Measurements from ENCODE around the gene RBMY1A1.
"Not testable (repeated sequence)": the region's sequence is repeated elsewhere in the genome, so short reads cannot be mapped to it uniquely, and the experiment has no call there.

RBMY1A1 gene

GRCh38 chrY:21534579-21534978, at the start of gene RBMY1A1:
Gene RBMY1A1 (plus strand): TSS chrY:21534879. CDS start chrY:21536892, 2,013 bp downstream.
- not testable (repeated sequence) for DNase-seq (ENCODE audit: low read depth)

- not testable (repeated sequence) for DNase-seq (ENCODE audit: low read depth)
Measured at GRCh38 chrY:21511038-21511437, 23.6 kb upstream of the RBMY1A1 start, which contains the start of gene RBMY1B. Gene RBMY1B (plus strand): TSS chrY:21511338. CDS start chrY:21513351, 2,013 bp downstream.

- DNase-seq (ENCODE audit: low read depth), result not testable (repeated sequence)
Measured at GRCh38 chrY:21559316-21559984, 24.8 kb downstream of the RBMY1A1 start.

GRCh38 chrY:21585449-21585848, 50.8 kb downstream of the RBMY1A1 start:
- DNase-seq (ENCODE audit: low read depth), result no peak

- not testable (repeated sequence) for DNase-seq (ENCODE audit: low read depth)
Measured at GRCh38 chrY:21586454-21586853, 51.8 kb downstream of the RBMY1A1 start.

GRCh38 chrY:21592059-21592458, 57.4 kb downstream of the RBMY1A1 start:
- no peak for DNase-seq (ENCODE audit: low read depth)

- not testable (repeated sequence) for DNase-seq (ENCODE audit: low read depth)
Measured at GRCh38 chrY:21596287-21596686, 61.6 kb downstream of the RBMY1A1 start.
